Measurements from ENCODE around the gene CPNE6.
"Not testable (repeated sequence)": the region's sequence is repeated elsewhere in the genome, so short reads cannot be mapped to it uniquely, and the experiment has no call there.

CPNE6 gene

DNA sequence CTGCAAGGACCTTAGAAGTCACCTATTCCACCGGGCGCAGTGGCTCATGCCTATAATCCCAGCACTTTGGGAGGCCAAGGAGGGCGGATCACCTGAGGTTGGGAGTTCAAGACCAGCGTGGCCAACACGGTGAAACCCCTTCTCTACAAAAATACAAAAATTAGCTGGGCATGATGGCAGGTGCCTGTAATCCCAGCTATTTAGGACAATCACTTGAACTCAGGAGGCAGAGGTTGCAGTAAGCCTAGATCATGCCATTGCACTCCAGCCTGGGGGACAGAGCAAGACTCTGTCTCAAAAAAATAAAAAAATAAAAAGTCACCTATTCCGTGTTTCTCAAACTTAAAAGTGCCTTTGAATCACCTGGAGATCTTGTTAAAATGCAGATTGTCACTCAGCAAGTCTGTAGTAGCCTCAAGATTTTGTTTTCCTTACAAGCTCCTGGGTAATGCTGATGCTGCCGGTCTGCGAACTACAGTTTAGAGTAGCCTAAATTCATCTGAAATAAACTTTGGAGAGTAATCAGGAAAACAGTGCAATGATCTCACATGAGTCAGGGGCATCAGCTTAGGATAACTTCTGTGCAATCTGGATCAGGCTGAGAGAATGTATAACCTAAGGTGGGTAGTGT, 34.4 kb downstream of the CPNE6 start:
- DNase-seq (ENCODE audit: low read depth): not testable (repeated sequence)

DNA sequence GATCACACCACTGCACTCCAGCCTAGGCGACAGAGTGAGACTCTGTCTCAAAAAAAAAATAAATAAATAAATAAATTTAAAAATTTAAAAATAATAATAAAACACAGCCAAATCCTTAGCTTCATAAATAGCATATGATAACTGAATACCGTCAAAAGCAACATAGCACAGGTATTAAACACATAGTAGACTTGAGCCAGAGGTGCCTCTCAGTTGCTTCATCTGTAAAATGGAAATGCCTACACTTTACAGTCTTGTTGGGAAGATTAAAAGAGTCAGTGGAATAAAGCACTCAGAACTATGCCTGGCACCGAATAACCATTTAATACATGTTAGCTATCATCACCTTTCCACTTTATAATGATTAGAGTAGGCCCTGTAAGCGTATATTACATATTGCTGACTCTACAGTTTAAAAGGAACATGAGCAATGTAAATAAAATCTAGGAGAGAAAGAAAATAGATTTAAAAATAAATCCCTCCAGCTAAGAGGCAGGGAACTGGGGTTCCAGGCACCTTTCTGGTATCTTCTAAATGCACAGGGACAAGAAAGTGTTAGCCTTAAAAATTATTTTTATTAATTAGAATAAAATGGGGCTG, 35.4 kb downstream of the CPNE6 start:
- DNase-seq (ENCODE audit: low read depth): no peak

- no peak for DNase-seq (ENCODE audit: low read depth)
Observed at GRCh38 chr14:24108336-24108874, 37.0 kb downstream of the CPNE6 start.

GRCh38 chr14:24110060-24110459, 38.7 kb downstream of the CPNE6 start:
- no peak for DNase-seq (ENCODE audit: low read depth)

DNA sequence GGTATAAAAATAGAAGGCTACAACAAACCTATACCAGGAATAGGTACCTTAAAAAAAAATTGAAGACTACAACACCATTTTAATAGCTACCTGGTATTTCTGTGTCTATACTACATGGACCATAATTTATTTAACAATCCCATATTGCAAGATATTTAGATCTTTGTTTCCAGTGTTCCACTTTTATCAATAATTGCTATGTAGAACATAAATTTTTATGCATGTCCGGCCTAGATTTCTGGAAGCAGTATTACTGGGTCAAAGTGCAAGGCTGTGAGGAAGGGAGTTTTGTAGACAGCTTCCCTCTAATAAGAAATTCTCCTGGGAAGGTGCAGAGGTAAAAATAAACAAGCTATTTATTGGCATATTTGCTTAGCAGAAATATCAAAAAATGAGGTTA, 39.2 kb downstream of the CPNE6 start:
- DNase-seq (ENCODE audit: low read depth): no peak

DNA sequence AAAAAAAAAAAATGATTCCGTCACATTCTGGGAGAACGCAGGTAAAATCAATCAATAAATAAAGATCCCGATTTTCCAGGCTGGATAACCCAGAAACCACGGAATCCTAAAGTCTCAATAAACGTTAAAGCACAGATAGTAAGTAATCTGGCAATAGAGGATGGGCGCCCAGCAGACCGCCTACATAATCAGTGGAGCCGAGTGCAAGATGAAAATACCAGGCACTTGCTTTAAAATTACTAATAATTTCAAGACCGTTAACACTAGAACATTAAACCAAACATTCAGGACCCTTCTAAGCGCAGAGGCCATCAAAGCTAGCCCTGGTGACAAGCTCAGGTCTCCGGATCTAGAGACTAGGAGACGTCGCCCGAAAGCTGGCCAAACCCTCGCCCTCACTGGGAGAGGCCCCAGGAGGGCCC, 42.0 kb downstream of the CPNE6 start:
- no peak for DNase-seq (ENCODE audit: low read depth)

GRCh38 chr14:24113801-24114531, 42.6 kb downstream of the CPNE6 start:
- peak; percentile 55 for DNase-seq (ENCODE audit: low read depth)

DNA sequence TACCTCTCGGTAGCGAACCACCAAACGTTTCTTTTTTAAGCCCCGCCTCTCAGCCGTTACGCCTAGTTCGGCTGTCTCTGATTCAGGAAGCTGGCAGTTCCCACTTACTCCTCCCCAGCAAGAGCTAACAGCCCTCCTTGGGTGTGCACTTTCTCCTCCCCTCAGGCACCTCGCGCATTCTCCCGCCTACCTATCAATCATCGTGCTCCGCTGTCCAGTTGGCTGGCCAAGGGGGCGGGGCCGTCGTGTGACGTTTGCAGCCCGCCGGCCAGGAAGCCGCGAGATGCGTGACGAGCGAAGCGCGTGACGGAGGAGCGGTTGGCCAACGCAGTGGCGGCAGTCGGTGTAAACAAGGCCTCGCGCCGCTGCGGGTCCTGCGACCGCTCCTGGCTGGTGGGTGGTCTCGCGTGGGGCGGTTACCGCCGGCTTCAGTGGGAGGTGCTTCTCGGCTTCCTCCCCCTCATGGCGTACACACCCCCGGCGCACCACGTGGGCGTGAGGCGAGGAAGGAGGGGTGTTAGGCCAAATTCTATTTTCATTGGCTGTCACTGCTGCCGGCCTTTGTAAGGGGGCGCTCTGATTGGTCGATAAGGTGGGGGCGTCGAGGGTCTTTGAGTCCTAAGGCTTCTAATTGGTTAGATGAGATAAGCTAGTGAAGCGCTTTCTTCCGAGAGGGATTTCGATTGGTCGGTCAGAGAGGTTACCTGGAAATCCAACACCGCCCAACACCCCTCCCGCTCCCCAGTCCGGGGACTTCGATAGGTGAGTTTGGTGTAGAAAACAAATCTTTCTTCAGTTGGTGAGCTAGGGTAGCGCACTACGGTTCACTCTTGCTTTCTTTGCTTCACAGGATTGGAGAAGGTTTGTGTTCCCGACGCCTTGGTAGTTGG, 43.4 kb downstream of the CPNE6 start, which contains the start of the genes DCAF11 and NRL:
DCAF11 (plus strand) TSS at position 246 of the 890 bp plus-strand sequence. CDS start 818 bp downstream, outside the sequence.
NRL (minus strand) TSS at position 418 of the 890 bp plus-strand sequence. CDS start 32,101 bp downstream, outside the sequence.
- DNase-seq (ENCODE audit: low read depth): peak; percentile 94

- no peak for DNase-seq (ENCODE audit: low read depth)
Observed at GRCh38 chr14:24115422-24116127, 44.2 kb downstream of the CPNE6 start.

DNA sequence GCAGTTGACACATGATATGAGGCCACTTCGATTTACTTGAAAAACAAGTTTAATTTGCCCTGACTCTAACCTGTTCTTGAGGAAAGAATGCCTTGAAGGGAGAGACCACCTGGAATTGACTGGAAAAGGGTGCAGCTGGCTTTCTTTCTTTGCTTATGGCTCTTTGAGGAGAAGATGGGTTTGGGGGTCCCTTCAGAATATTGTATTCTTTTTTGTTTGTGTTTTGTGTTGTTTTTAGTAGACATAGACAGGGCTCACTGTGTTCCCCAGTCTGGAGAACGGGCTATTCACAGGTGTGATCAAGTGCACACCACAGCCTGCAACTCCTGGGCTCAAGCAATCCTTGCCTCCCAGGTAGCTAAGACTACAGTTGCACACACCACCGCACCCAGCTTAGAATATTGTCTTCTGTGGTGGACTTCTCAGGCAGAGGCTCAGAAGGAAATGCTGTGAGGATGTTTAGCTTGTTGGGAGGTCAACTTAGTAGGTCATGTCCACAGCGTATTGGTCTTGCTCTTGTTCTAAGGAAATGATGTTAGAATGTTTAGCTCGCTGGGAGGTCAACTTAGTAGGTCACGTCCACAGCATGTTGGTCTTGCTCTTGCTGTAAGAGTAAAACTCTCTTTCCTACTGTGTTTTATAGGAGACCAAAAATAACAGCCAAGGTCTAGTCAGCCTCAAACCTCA, 44.9 kb downstream of the CPNE6 start:
- no peak for DNase-seq (ENCODE audit: low read depth)

GRCh38 chr14:24117179-24117578, 45.8 kb downstream of the CPNE6 start:
- DNase-seq (ENCODE audit: low read depth): no peak

DNA sequence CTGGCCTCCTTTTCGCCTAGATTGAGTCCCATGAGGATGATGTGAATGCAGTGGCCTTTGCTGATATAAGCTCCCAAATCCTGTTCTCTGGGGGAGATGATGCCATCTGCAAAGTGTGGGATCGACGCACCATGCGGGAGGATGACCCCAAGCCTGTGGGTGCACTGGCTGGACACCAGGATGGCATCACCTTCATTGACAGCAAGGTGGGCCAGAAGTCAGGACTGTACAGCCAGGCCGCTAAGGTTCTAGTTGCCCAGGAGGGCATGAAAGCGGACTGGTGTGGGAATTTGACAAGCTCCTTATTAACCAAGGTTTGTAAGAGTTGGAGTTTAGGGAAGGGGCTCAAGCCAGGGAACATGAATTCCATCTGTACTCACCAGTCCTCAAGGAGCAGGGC, 48.3 kb downstream of the CPNE6 start:
- no peak for DNase-seq (ENCODE audit: low read depth)

GRCh38 chr14:24121210-24121609, 49.8 kb downstream of the CPNE6 start:
- DNase-seq (ENCODE audit: low read depth): no peak

DNA sequence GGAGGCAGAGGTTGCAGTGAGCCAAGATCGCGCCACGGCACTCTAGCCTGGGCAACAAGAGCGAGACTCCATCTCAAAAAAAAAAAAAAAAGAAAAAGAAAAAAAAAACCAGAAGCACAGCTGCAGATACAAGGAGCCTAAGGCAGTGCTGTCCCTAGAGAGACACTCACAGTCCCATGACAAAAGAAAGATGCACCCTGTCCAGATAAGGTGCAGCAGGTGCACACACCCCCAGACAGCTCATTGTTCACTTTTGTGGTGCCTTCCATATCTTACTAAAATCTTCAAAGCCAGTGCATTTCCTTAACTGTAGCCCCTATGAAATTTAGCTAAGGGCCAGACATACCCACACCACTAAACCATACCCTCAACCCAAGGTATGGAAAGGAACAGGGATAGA, 51.1 kb downstream of the CPNE6 start:
- DNase-seq (ENCODE audit: low read depth): no peak

- no peak for DNase-seq (ENCODE audit: low read depth)
Observed at GRCh38 chr14:24122898-24123297, 51.5 kb downstream of the CPNE6 start.

- no peak for DNase-seq (ENCODE audit: low read depth)
Observed at GRCh38 chr14:24123424-24124417, 52.4 kb downstream of the CPNE6 start.

- no peak for DNase-seq (ENCODE audit: low read depth)
Observed at GRCh38 chr14:24126939-24127338, 55.6 kb downstream of the CPNE6 start.

DNA sequence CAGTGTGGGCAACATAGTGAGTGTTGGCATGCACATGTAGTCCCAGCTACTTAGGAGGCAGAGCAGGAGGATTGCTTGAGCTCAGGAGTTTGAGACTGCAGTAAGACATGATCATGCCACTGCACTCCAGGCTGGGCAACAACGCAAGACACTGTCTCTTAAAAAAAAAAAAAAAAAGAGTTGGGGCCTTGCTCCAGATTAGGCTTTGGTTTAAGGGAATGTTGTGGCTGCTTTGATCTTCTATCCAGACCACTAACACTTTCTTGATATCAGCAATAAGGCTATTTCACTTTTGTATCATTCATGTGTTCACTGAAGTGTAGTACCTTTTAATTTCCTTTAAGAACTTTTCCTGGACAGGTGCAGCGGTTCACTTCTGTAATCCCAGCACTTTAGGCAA, 56.3 kb downstream of the CPNE6 start:
- DNase-seq (ENCODE audit: low read depth): no peak

Data from stimulated activated CD8-positive, alpha-beta memory T cell treated with anti-CD3 and anti-CD28 coated beads, Interleukin-7, amount 100 ng/mL, for 24 hours (primary cell).